AG04450 (cell line): ENCODE measurements around the gene BBS9. TPM values are rescaled to one million over a fixed set of nuclear protein-coding genes. Genes with fewer than 3 reads are reported as not detected.

Experiments
- CTCF ChIA-PET: fragments of 300-600, 350-600 bp; formaldehyde crosslinking; extraction: SDS; loops from one replicate; lab custom pipeline; 2022; ENCODE audit warnings: antibody characterized with exemption, inconsistent platforms; lab: Charles Lee
- POLR2A ChIA-PET: fragments of 350-600 bp; formaldehyde crosslinking; extraction: SDS; loops from one replicate; lab custom pipeline; 2021; ENCODE audit warnings: antibody characterized with exemption, inconsistent platforms; lab: Yijun Ruan, JAX
- DNase-seq: peaks from one replicate; pipeline ENCODE4 v3.0.0-alpha.2; 2011; ENCODE audit warnings: low read depth, low spot score
- H3K27ac ChIP-seq: one replicate; pipeline ENCODE4 v1.5.1; 2012; ENCODE audit warnings: low read depth, low read length, control low read depth
- H3K27me3 ChIP-seq: one replicate; pipeline ENCODE4 v1.6.0; 2012; ENCODE audit warnings: low read length; ENCODE audit not compliant: control insufficient read depth, insufficient read depth
- H3K4me3 ChIP-seq: 2 replicates; pipeline ENCODE4 v1.5.1; 2011; ENCODE audit warnings: mild to moderate bottlenecking, low read depth, low read length, control low read depth
- H3K9me3 ChIP-seq: 2 replicates; pipeline ENCODE4 v1.5.1; 2012; ENCODE audit warnings: low read length; ENCODE audit not compliant: control insufficient read depth, insufficient read depth
- polyA plus RNA-seq: library from polyadenylated mRNA; depleted of rRNA; stranded (reverse); fragments of >200 nt; gene quantifications from 2 replicates; pipeline ENCODE4 v1.2.3, GENCODE V29; 2011
- TF ChIP-seq, protein P1 (sequence below): IDR thresholded peaks from 2 replicates; pipeline ENCODE4 v1.5.1; 2011; ENCODE audit warnings: low read depth, low read length, control low read depth, inconsistent platforms

Gene BBS9
- polyA plus RNA-seq, 1 experiment: 15.6 TPM

DNA sequence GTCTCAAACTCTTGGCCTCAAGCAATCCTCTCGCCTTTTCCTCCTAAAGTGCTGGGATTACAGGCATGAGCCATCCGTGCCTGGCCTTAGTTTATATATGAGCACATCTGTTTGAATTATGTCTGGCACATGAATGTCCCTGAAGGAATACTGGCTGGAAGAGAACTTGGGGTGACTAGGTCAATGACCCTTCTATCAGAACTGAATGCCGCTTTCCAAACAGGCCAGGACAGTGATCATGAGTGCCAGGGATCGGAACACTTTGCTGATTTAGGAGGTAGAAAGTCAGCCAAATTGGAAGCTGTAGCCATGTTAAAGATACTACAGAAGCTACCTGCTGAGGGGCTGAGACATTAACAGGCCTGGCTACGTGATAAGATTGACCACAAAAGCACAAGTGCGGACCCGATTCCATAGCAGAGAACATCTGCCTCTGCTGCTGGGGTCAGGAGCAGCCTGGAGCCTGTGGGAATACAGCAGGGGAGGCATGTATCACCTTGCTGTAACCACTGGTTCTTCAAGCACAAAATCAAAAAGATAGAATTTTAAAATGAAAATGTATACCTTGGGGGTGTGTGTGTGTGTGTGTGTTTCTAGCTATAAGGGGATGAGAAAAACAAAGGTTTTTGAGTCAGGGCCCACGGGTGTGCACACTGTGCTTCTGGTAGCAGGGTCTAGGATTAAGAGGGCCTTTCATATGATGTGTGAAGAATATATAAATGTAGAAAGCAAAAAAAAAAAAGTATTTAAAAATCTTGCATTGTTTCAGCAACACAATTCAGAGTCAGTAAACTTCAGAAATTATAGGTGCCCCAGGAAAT lies 293.7 kb downstream of the BBS9 start:
- DNase-seq: no peak
- H3K27ac ChIP-seq: no peak overlapping the region
- no peaks in the 10 kb centered on the region for H3K9me3 ChIP-seq
- ChIA-PET POLR2A (no interaction called here), CTCF (interaction anchor here (0.7 to 3.8 kb wide), 5 partner anchors 136 to 510 kb away, joined by 3 to 29 read pairs (median 10); no protein-coding TSS in a partner anchor)
- no peaks in the 10 kb centered on the region for H3K27me3 ChIP-seq
- no peak overlapping the region for H3K4me3 ChIP-seq
- TF ChIP-seq, protein P1, sequence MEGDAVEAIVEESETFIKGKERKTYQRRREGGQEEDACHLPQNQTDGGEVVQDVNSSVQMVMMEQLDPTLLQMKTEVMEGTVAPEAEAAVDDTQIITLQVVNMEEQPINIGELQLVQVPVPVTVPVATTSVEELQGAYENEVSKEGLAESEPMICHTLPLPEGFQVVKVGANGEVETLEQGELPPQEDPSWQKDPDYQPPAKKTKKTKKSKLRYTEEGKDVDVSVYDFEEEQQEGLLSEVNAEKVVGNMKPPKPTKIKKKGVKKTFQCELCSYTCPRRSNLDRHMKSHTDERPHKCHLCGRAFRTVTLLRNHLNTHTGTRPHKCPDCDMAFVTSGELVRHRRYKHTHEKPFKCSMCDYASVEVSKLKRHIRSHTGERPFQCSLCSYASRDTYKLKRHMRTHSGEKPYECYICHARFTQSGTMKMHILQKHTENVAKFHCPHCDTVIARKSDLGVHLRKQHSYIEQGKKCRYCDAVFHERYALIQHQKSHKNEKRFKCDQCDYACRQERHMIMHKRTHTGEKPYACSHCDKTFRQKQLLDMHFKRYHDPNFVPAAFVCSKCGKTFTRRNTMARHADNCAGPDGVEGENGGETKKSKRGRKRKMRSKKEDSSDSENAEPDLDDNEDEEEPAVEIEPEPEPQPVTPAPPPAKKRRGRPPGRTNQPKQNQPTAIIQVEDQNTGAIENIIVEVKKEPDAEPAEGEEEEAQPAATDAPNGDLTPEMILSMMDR: no peak

DNA sequence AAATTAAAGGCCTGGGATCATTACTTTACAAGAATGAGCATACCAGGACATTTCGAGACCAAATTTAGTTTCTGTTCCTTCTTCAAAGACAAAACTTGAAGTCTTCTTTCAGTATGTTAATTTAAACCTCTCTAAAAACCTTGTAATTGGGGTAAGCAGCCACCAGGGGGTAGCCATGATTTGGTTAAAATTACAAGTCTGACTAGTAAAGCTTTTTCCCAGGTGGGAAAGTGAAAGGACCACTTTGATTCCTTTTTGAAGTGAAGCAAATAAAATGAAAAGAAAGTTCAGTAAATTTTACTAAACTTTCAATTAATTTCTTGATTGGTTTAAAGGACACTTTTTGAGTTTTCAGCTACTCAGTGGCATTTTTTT lies 294.3 kb downstream of the BBS9 start:
- POLR2A ChIA-PET: no interaction called here
- TF ChIP-seq, protein P1: peak; percentile 27
- Histone ChIP-seq H3K9me3 (no peaks in the 10 kb centered on the region), H3K27ac (no peak overlapping the region), H3K4me3 (no peak overlapping the region), H3K27me3 (no peaks in the 10 kb centered on the region)
- no peak for DNase-seq
- CTCF ChIA-PET: interaction anchor here (1.1 to 3.8 kb wide), 4 partner anchors 28 to 509 kb away, joined by 3 to 29 read pairs (median 8); no protein-coding TSS in a partner anchor

DNA sequence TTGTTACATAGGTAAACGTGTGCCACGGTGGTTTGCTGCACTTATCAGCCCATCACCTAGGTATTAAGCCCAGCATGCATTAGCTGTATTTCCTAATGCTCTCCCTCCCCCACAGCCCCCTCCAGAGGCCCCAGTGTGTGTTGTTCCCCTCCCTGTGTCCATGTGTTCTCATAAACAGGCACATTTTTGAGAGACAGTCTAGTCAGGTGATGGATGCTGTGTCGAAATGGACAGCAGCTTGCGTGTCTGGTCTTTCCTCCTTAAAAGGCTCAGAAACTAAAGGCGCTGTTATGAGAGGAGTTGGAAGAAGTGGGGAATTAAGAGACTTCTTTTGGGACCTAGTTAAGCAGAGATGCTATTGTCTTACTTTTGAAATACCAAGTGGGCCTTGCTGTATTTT lies 296.0 kb downstream of the BBS9 start:
- no peaks in the 10 kb centered on the region for H3K27me3 ChIP-seq
- TF ChIP-seq, protein P1: no peak
- no peak overlapping the region for H3K4me3 ChIP-seq
- DNase-seq: no peak
- ChIA-PET CTCF (interaction anchor here (1.3 to 3.2 kb wide), 2 partner anchors 470 to 507 kb away, joined by 7 to 10 read pairs; no protein-coding TSS in a partner anchor), POLR2A (no interaction called here)
- H3K9me3 ChIP-seq: no peaks in the 10 kb centered on the region
- H3K27ac ChIP-seq: no peak overlapping the region

DNA sequence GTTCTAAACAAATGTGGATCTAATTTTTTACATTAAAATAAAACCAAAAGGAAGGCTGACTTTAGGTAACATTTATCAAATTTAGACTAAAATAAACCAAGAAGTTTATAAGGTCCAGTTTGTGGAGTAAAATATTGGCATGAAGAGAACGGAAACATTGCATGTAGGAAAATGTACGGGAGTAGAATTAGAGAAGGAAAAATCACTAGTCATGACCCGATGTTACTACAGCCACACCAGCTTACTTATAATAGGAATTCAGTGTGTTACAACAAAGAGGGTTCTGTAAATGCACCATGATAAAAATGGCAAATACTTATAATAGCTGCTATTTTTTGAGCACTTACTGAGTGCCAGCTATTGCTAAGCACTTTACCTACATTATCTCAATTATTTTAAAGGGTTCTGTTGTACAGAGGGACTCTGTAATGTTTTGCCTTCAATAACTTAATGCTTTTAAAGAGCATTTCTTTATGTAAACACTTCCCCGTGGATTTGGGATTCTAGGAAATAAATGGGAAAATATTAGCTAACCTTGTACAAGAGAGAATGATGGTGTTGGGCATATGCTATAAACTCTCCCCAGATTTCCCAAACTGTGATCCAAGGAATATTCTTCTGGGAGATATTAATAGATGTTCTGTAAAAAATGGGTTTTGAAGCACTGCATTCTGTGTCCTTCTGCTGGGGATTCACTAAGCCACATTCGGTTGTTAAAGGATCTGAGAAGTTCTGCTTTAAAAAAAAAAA lies 296.7 kb downstream of the BBS9 start:
- POLR2A ChIA-PET: no interaction called here
- no peak overlapping the region for H3K27ac ChIP-seq
- TF ChIP-seq, protein P1: no peak
- H3K4me3 ChIP-seq: no peak overlapping the region
- CTCF ChIA-PET: interaction anchor here (1.3 to 3.2 kb wide), 2 partner anchors 469 to 507 kb away, joined by 7 to 10 read pairs; no protein-coding TSS in a partner anchor
- H3K9me3 ChIP-seq: no peaks in the 10 kb centered on the region
- no peak for DNase-seq
- H3K27me3 ChIP-seq: no peaks in the 10 kb centered on the region
